DND-41 (cell line): ENCODE results near the gene SFXN2.

Source experiments
- EZH2 ChIP-seq: IDR thresholded peaks from 3 replicates; pipeline ENCODE4 v1.6.1; 2012; ENCODE audit warnings: borderline replicate concordance, low read depth, mild to moderate bottlenecking, moderate library complexity, low read length, inconsistent platforms; ENCODE audit not compliant: severe bottlenecking
- TF ChIP-seq, protein P1 (sequence below): IDR thresholded peaks from 2 replicates; pipeline ENCODE4 v1.5.1; 2012; ENCODE audit warnings: borderline replicate concordance, low read length, moderate library complexity, mild to moderate bottlenecking; ENCODE audit not compliant: poor library complexity, severe bottlenecking; ENCODE audit errors: extremely low read depth

DNA sequence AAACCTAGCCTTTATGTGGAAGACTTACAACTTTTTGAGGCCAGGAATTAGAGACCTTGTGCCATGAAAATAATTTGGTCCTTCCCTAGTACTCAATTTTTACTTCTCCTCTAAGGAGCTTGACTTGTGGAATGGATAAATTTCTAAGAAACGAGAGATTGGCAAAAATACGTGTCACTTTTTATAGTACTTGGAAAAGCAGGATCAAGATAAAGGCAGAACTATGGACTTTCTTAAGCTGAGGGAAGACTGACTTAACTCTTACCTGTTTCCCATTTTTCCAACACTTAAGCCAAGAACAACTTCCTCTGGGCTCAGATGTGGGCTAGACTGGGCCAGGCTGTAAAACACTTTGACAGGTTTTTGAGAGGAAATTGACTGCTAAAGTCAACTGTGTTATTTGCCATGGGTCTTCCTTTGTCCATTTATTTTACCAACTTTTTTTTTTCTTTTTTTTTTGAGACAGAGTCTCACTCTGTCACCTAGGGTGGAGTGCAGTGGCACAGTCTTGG, 27.3 kb downstream of the SFXN2 start:
- TF ChIP-seq, protein P1, sequence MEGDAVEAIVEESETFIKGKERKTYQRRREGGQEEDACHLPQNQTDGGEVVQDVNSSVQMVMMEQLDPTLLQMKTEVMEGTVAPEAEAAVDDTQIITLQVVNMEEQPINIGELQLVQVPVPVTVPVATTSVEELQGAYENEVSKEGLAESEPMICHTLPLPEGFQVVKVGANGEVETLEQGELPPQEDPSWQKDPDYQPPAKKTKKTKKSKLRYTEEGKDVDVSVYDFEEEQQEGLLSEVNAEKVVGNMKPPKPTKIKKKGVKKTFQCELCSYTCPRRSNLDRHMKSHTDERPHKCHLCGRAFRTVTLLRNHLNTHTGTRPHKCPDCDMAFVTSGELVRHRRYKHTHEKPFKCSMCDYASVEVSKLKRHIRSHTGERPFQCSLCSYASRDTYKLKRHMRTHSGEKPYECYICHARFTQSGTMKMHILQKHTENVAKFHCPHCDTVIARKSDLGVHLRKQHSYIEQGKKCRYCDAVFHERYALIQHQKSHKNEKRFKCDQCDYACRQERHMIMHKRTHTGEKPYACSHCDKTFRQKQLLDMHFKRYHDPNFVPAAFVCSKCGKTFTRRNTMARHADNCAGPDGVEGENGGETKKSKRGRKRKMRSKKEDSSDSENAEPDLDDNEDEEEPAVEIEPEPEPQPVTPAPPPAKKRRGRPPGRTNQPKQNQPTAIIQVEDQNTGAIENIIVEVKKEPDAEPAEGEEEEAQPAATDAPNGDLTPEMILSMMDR = no peak
- TF ChIP-seq EZH2 = no peak
